HCT116 (cell line): Measurements from ENCODE around the gene IGSF23. TPM values are rescaled to one million over a fixed set of nuclear protein-coding genes. Genes with fewer than 3 reads are reported as not detected.

ENCODE experiments used
- ATAC-seq: fragments of 200-7000 bp; cut with Tn5 transposase; 2 replicates; pipeline ENCODE4 v1.9.1; 2020; ENCODE audit warnings: mild to moderate bottlenecking, moderate library complexity
- Bru-seq: library from RNA; stranded (reverse); fragments of 400-500 nt; gene quantifications from one replicate; lab custom pipeline; 2021; lab: Mats Ljungman, UMichigan
- BruChase-seq, 2 experiments: library from RNA; stranded (reverse); fragments of 400-500 nt; gene quantifications; one replicate each; lab custom pipeline; 2021; lab: Mats Ljungman, UMichigan
- BruUV-seq: library from RNA; stranded (reverse); fragments of 400-500 nt; replicated peaks from 2 replicates; lab custom pipeline; 2021; lab: Mats Ljungman, UMichigan
- CTCF ChIA-PET: fragments of 300-600 bp; sonication (Branson Sonifier 250); formaldehyde crosslinking; loops from one replicate; lab custom pipeline; 2021; ENCODE audit warnings: antibody characterized with exemption; lab: Charles Lee
- POLR2A ChIA-PET: fragments of 300-600, 350-600 bp; sonication (Branson Sonifier 250); formaldehyde crosslinking; loops from one replicate; lab custom pipeline; 2021; ENCODE audit warnings: antibody characterized with exemption; lab: Charles Lee
- RAD21 ChIA-PET, 2 experiments: fragments of 300-600 bp; sonication (Branson Sonifier 250); formaldehyde crosslinking; loops; one replicate each; lab custom pipeline; 2023; ENCODE audit warnings: low total read pairs in 2 of 2; ENCODE audit not compliant: uncharacterized antibody in 2 of 2, unreplicated experiment in 2 of 2, low non-redundant PET in 1 of 2; lab: Charles Lee
- DNase-seq: peaks from one replicate; pipeline ENCODE4 v3.0.0-alpha.2; 2010; ENCODE audit warnings: low read depth, low spot score
- H2AFZ ChIP-seq: fragments of 200-600 bp; shearing (Covaris generic), sonication (generic); 2 replicates; pipeline ENCODE4 v1.6.1; 2017; ENCODE audit warnings: low read depth, mixed run types, mixed read lengths, antibody characterized with exemption, low read length; ENCODE audit not compliant: poor library complexity, severe bottlenecking
- H3K27ac ChIP-seq: 2 replicates; pipeline ENCODE4 v1.5.1; 2012; ENCODE audit warnings: low read depth, low read length
- H3K27me3 ChIP-seq: fragments of 200-600 bp; sonication (generic); 2 replicates; pipeline ENCODE4 v1.6.1; 2016; ENCODE audit warnings: mixed run types, low read length, mixed read lengths; ENCODE audit not compliant: insufficient read depth
- H3K36me3 ChIP-seq, 2 experiments: fragments of 200-500 bp in 1 of 2; fragments of 200-600 bp in 1 of 2; sonication (Bioruptor generic) in 1 of 2; sonication (generic) in 1 of 2; 2 replicates each; pipeline versions ENCODE4 v1.5.1 to v1.6.1; 2014 to 2016; ENCODE audit warnings: low read length in 2 of 2, inconsistent platforms in 1 of 2, mixed read lengths in 1 of 2, mixed run types in 1 of 2; ENCODE audit not compliant: insufficient read depth in 2 of 2, control insufficient read depth in 1 of 2
- H3K4me1 ChIP-seq, 2 experiments: fragments of 200-600 bp in 1 of 2; sonication (generic) in 1 of 2; 2 replicates each; pipeline versions ENCODE4 v1.5.1 to v1.6.1; 2012 to 2017; ENCODE audit warnings: low read length in 2 of 2, inconsistent platforms in 1 of 2, mild to moderate bottlenecking in 1 of 2, mixed read lengths in 1 of 2, mixed run types in 1 of 2, moderate library complexity in 1 of 2; ENCODE audit not compliant: insufficient read depth in 2 of 2, control insufficient read depth in 1 of 2
- H3K4me2 ChIP-seq: fragments of 200-600 bp; sonication (generic); 2 replicates; pipeline ENCODE4 v1.6.1; 2017; ENCODE audit warnings: mixed run types, low read length, mixed read lengths
- H3K4me3 ChIP-seq, 2 experiments: fragments of 200-600 bp in 1 of 2; sonication (generic) in 1 of 2; replicated peaks in 1 of 2; 2 replicates each; pipeline ENCODE4 v1.5.1; 2011 to 2016; ENCODE audit warnings: low read length in 2 of 2, control low read depth in 1 of 2, low read depth in 1 of 2, mild to moderate bottlenecking in 1 of 2, mixed read lengths in 1 of 2, mixed run types in 1 of 2
- H3K79me2 ChIP-seq: fragments of 200-600 bp; sonication (generic); 2 replicates; pipeline ENCODE4 v1.6.1; 2017; ENCODE audit warnings: mild to moderate bottlenecking, mixed run types, low read length, moderate library complexity, mixed read lengths; ENCODE audit not compliant: insufficient read depth
- H3K9ac ChIP-seq: fragments of 200-600 bp; sonication (generic); 2 replicates; pipeline ENCODE4 v1.6.1; 2016; ENCODE audit warnings: low read length, mixed read lengths
- H3K9me2 ChIP-seq: fragments of 200-600 bp; sonication (generic), shearing (Covaris generic); 2 replicates; pipeline ENCODE4 v1.6.1; 2017; ENCODE audit warnings: mixed run types, mild to moderate bottlenecking, moderate library complexity; ENCODE audit not compliant: insufficient read depth
- H3K9me3 ChIP-seq, 2 experiments: fragments of 200-500 bp in 1 of 2; fragments of 200-600 bp in 1 of 2; sonication (Bioruptor generic) in 1 of 2; sonication (generic) in 1 of 2; 2 replicates each; pipeline ENCODE4 v1.6.1; 2014 to 2017; ENCODE audit warnings: low read length in 2 of 2, mixed read lengths in 2 of 2, inconsistent platforms in 1 of 2, low read depth in 1 of 2, mild to moderate bottlenecking in 1 of 2, mixed run types in 1 of 2, moderate library complexity in 1 of 2; ENCODE audit not compliant: control insufficient read depth in 1 of 2, insufficient read depth in 1 of 2
- H4K20me1 ChIP-seq: fragments of 200-600 bp; sonication (generic), shearing (Covaris generic); 2 replicates; pipeline ENCODE4 v1.6.1; 2017; ENCODE audit warnings: mixed run types, mild to moderate bottlenecking, moderate library complexity; ENCODE audit not compliant: insufficient read depth
- CBX3 ChIP-seq: IDR thresholded peaks from 2 replicates; pipeline ENCODE4 v1.6.1; 2012; ENCODE audit warnings: low read depth
- EGR1 ChIP-seq: IDR thresholded peaks from 2 replicates; pipeline ENCODE4 v1.6.1; 2012; ENCODE audit warnings: low read depth
- EZH2 ChIP-seq: fragments of 200-600 bp; sonication (generic); IDR thresholded peaks from 2 replicates; pipeline ENCODE4 v1.6.1; 2017; ENCODE audit warnings: antibody characterized with exemption, mixed run types
- JUND ChIP-seq: IDR thresholded peaks from 2 replicates; pipeline ENCODE4 v1.6.1; 2012
- POLR2A ChIP-seq: IDR thresholded peaks from 2 replicates; pipeline ENCODE4 v1.7.0; 2011; ENCODE audit warnings: borderline replicate concordance; ENCODE audit not compliant: insufficient read depth, insufficient read length; ENCODE audit errors: extremely low read depth
- POLR2AphosphoS5 ChIP-seq: IDR thresholded peaks from 2 replicates; pipeline ENCODE4 v1.6.1; 2011; ENCODE audit warnings: mild to moderate bottlenecking, low read depth, low read length, moderate library complexity
- SIN3A ChIP-seq: IDR thresholded peaks from 2 replicates; pipeline ENCODE4 v1.6.1; 2012; ENCODE audit warnings: low read depth
- SP1 ChIP-seq: IDR thresholded peaks from 2 replicates; pipeline ENCODE4 v1.6.1; 2012; ENCODE audit warnings: low read depth
- TCF7L2 ChIP-seq: IDR thresholded peaks from 2 replicates; pipeline ENCODE4 v1.7.0; 2011; ENCODE audit warnings: borderline replicate concordance, inconsistent platforms; ENCODE audit not compliant: insufficient read depth, insufficient read length; ENCODE audit errors: extremely low read depth
- YY1 ChIP-seq: IDR thresholded peaks from 2 replicates; pipeline ENCODE4 v1.6.1; 2011; ENCODE audit warnings: low read length, low read depth, moderate library complexity, mild to moderate bottlenecking; ENCODE audit not compliant: insufficient replicate concordance; ENCODE audit errors: extremely low read depth
- intact Hi-C: fragments of 100-400 bp; cut with micrococcal nuclease; formaldehyde crosslinking; loops from 2 replicates; pipeline ENCODE4 v1.10.0; 2022
- long read RNA-seq: library from polyadenylated mRNA; unstranded; transcript quantifications from one replicate; pipeline ENCODE4 v2.0.0, GENCODE V29; 2021; ENCODE audit not compliant: unreplicated experiment
- polyA plus RNA-seq: library from polyadenylated mRNA; unstranded; fragments of >200 nt; gene quantifications from 2 replicates; pipeline ENCODE4 v1.2.1, GENCODE V29; 2012; ENCODE audit warnings: missing spikeins
- total RNA-seq: library from RNA; stranded (reverse); gene quantifications from one replicate; pipeline ENCODE4 v1.2.1, GENCODE V29; 2021; ENCODE audit not compliant: unreplicated experiment
- TF ChIP-seq, protein P1 (sequence below): IDR thresholded peaks from 2 replicates; pipeline ENCODE4 v1.6.1; 2012
- TF ChIP-seq, protein P2 (sequence below): IDR thresholded peaks from 2 replicates; pipeline ENCODE4 v1.6.1; 2011; ENCODE audit warnings: mild to moderate bottlenecking, low read length, moderate library complexity; ENCODE audit not compliant: insufficient replicate concordance; ENCODE audit errors: extremely low read depth

IGSF23 gene, protein sequence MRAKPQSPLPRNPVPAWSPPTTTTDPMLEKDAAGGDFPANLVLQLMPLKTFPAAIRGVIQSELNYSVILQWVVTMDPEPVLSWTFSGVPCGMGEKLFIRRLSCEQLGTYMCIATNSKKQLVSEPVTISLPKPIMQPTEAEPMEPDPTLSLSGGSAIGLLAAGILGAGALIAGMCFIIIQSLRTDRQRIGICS
- not detected for total RNA-seq
- not detected in 2 replicates for polyA plus RNA-seq
- Bru-seq, nascent RNA: not detected
- BruChase-seq, experiment 1, labeled RNA remaining after a 6-hour chase: not detected
- not detected for BruChase-seq, experiment 2, labeled RNA remaining after a 2-hour chase
- long read RNA-seq, partial matches to known transcripts: 0 of 1 reads
- long read RNA-seq, other reads (novel, unspliced or antisense): 1 of 1 reads

DNA sequence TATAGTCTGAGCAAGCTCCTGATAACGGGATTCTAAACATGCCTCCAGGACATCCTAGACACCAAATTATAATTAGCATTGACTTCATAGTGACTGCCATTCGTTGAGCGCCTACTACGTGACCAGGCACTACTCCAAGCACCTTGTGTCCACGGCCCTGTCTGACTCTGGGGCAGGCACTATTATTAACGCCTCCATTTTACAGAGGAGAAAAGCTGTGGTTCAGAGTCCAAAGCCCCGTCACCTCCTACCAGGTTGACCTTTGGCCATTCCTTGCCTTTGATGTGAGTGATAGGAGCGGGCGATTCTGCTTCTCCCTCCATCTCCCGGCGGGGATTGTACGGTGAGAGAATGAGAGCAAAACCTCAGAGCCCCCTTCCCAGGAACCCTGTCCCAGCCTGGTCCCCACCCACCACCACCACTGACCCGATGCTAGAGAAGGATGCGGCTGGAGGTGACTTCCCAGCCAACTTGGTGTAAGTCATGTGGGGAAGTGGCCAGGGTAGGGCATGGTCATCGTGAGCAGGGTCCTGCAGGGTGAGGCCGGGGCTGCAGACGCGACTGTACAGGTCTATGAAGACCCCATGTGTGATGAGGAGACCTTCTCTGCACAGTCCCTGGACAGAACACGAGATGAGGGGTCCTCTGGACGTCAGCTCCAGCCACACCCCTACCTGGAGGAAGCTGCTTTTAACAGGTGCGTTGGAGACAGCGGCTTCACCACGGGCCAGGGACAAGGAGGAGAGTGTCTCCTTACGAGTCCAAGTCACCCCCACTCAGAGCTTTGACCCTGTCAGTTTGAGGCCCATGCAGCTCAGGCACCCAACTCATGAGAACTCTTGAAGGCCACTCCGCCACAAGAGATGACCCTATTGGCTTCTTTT lies at the start of gene IGSF23:
IGSF23 (plus strand) TSS at position 269 of the 884 bp plus-strand sequence; CDS start at position 352, 83 bp downstream.
- ChIA-PET RAD21 (no interaction called here), CTCF (interaction anchor here (0.5 kb wide), 1 partner anchor 29 kb away, joined by 3 read pairs; no protein-coding TSS in a partner anchor), POLR2A (interaction anchor here (0.7 kb wide), 1 partner anchor 30 kb away, joined by 3 read pairs; the partner anchor contains the start of gene PVR)
- Histone ChIP-seq H3K4me2 (no peak within 1 kb of the TSS), H3K9ac (no peak within 1 kb of the TSS), H2AFZ (no peak within 1 kb of the TSS), H3K9me3 (no peaks in the 10 kb centered on the region), H3K9me2 (no peaks in the 10 kb centered on the region), H3K27ac (no peak within 1 kb of the TSS), H3K79me2 (no peaks in the 10 kb centered on the region), H3K36me3 (no peaks in the 10 kb centered on the region), H3K4me3 (no peak within 1 kb of the TSS), H3K27me3 (no peaks in the 10 kb centered on the region), H4K20me1 (no peaks in the 10 kb centered on the region), H3K4me1 (no peaks in the 10 kb centered on the region)
- TF ChIP-seq SIN3A (no peak), YY1 (no peak), CBX3 (no peak), JUND (no peak), POLR2A (no peak), SP1 (no peak), EGR1 (no peak), EZH2 (no peak), POLR2AphosphoS5 (no peak), TCF7L2 (no peak)
- TF ChIP-seq, protein P1, sequence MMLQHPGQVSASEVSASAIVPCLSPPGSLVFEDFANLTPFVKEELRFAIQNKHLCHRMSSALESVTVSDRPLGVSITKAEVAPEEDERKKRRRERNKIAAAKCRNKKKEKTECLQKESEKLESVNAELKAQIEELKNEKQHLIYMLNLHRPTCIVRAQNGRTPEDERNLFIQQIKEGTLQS: no peak
- TF ChIP-seq, protein P2, sequence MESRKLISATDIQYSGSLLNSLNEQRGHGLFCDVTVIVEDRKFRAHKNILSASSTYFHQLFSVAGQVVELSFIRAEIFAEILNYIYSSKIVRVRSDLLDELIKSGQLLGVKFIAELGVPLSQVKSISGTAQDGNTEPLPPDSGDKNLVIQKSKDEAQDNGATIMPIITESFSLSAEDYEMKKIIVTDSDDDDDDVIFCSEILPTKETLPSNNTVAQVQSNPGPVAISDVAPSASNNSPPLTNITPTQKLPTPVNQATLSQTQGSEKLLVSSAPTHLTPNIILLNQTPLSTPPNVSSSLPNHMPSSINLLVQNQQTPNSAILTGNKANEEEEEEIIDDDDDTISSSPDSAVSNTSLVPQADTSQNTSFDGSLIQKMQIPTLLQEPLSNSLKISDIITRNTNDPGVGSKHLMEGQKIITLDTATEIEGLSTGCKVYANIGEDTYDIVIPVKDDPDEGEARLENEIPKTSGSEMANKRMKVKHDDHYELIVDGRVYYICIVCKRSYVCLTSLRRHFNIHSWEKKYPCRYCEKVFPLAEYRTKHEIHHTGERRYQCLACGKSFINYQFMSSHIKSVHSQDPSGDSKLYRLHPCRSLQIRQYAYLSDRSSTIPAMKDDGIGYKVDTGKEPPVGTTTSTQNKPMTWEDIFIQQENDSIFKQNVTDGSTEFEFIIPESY: no peak
- BruUV-seq: no TSS peak
- DNase-seq (no peak), ATAC-seq (no peak)
- intact Hi-C loops: no loop called here
